Measurements from ENCODE around the gene WDR59. TPM values are rescaled to one million over a fixed set of nuclear protein-coding genes. Genes with fewer than 3 reads are reported as not detected.
"Not testable (repeated sequence)": the region's sequence is repeated elsewhere in the genome, so short reads cannot be mapped to it uniquely, and the experiment has no call there.

The WDR59 gene
- total RNA-seq, 1 experiment from 2014 or later = 26.8 TPM

GRCh38 chr16:75017670-75018525, 33.0 kb upstream of the WDR59 start:
- no peak overlapping the region for H3K4me2 ChIP-seq (ENCODE audit: low read depth, low read length, poor library complexity, severe bottlenecking)
- no peaks in the 10 kb centered on the region for H3K9me2 ChIP-seq (replicated peaks; ENCODE audit: insufficient read depth, low read length)
- H3K27ac ChIP-seq (ENCODE audit: low read length) = no peak overlapping the region
- H3K4me1 ChIP-seq (ENCODE audit: low read length) = no peaks in the 10 kb centered on the region
- H3K9me3 ChIP-seq (ENCODE audit: low read length) = no peaks in the 10 kb centered on the region
- DNase-seq = peak; percentile 29
- no peaks in the 10 kb centered on the region for H3K79me2 ChIP-seq (ENCODE audit: low read length)
- H4K20me1 ChIP-seq (ENCODE audit: insufficient read depth, low read depth, low read length) = no peaks in the 10 kb centered on the region
- no peaks in the 10 kb centered on the region for H3K36me3 ChIP-seq (ENCODE audit: insufficient read depth, low read length)
- no peak overlapping the region for H3K9ac ChIP-seq (ENCODE audit: low read length)
- H3K27me3 ChIP-seq (ENCODE audit: low read length) = no peaks in the 10 kb centered on the region
- no peak overlapping the region for H2AFZ ChIP-seq (ENCODE audit: low read length)
- H3K4me3 ChIP-seq (ENCODE audit: low read length) = no peak overlapping the region

GRCh38 chr16:75016451-75017081, 31.6 kb upstream of the WDR59 start:
- H3K9me2 ChIP-seq (replicated peaks; ENCODE audit: insufficient read depth, low read length); H3K36me3 ChIP-seq (ENCODE audit: insufficient read depth, low read length); H3K27me3 ChIP-seq (ENCODE audit: low read length); H3K27ac ChIP-seq (ENCODE audit: low read length); H3K4me2 ChIP-seq (ENCODE audit: low read depth, low read length, poor library complexity, severe bottlenecking); H3K9me3 ChIP-seq (ENCODE audit: low read length); H2AFZ ChIP-seq (ENCODE audit: low read length); H4K20me1 ChIP-seq (ENCODE audit: insufficient read depth, low read depth, low read length); H3K4me1 ChIP-seq (ENCODE audit: low read length); H3K79me2 ChIP-seq (ENCODE audit: low read length); H3K9ac ChIP-seq (ENCODE audit: low read length); H3K4me3 ChIP-seq (ENCODE audit: low read length); DNase-seq: not testable (repeated sequence)

- Histone ChIP-seq H3K9me2 (replicated peaks; ENCODE audit: insufficient read depth, low read length) (no peaks in the 10 kb centered on the region), H3K9me3 (ENCODE audit: low read length) (no peaks in the 10 kb centered on the region), H3K27me3 (ENCODE audit: low read length) (no peaks in the 10 kb centered on the region), H3K4me2 (ENCODE audit: low read depth, low read length, poor library complexity, severe bottlenecking) (no peak overlapping the region), H3K79me2 (ENCODE audit: low read length) (no peaks in the 10 kb centered on the region), H3K36me3 (ENCODE audit: insufficient read depth, low read length) (no peaks in the 10 kb centered on the region), H2AFZ (ENCODE audit: low read length) (no peak overlapping the region), H3K27ac (ENCODE audit: low read length) (no peak overlapping the region), H3K4me3 (ENCODE audit: low read length) (no peak overlapping the region), H4K20me1 (ENCODE audit: insufficient read depth, low read depth, low read length) (no peaks in the 10 kb centered on the region; the same call in 1 of the 2 replicates), H3K4me1 (ENCODE audit: low read length) (no peaks in the 10 kb centered on the region; the same call in 1 of the 2 replicates), H3K9ac (ENCODE audit: low read length) (no peak overlapping the region)
- no peak for DNase-seq
Measured at GRCh38 chr16:75014318-75014717, 29.4 kb upstream of the WDR59 start.

- H3K79me2 ChIP-seq (ENCODE audit: low read length); H3K9me2 ChIP-seq (replicated peaks; ENCODE audit: insufficient read depth, low read length); H3K9ac ChIP-seq (ENCODE audit: low read length); H2AFZ ChIP-seq (ENCODE audit: low read length); H3K9me3 ChIP-seq (ENCODE audit: low read length); H3K27ac ChIP-seq (ENCODE audit: low read length); H3K4me2 ChIP-seq (ENCODE audit: low read depth, low read length, poor library complexity, severe bottlenecking); H4K20me1 ChIP-seq (ENCODE audit: insufficient read depth, low read depth, low read length); H3K4me3 ChIP-seq (ENCODE audit: low read length); H3K36me3 ChIP-seq (ENCODE audit: insufficient read depth, low read length); H3K27me3 ChIP-seq (ENCODE audit: low read length); H3K4me1 ChIP-seq (ENCODE audit: low read length): not testable (repeated sequence)
- DNase-seq = peak; percentile 29
Measured at GRCh38 chr16:75013123-75013522, 28.2 kb upstream of the WDR59 start.

GRCh38 chr16:75012380-75013081, 27.6 kb upstream of the WDR59 start:
- Histone ChIP-seq H3K27ac (ENCODE audit: low read length) (no peak overlapping the region), H3K4me3 (ENCODE audit: low read length) (no peak overlapping the region), H3K4me1 (ENCODE audit: low read length) (no peaks in the 10 kb centered on the region; the same call in 1 of the 2 replicates), H3K9me2 (replicated peaks; ENCODE audit: insufficient read depth, low read length) (no peaks in the 10 kb centered on the region), H2AFZ (ENCODE audit: low read length) (no peak overlapping the region), H3K79me2 (ENCODE audit: low read length) (no peaks in the 10 kb centered on the region), H3K36me3 (ENCODE audit: insufficient read depth, low read length) (no peaks in the 10 kb centered on the region), H3K4me2 (ENCODE audit: low read depth, low read length, poor library complexity, severe bottlenecking) (no peak overlapping the region), H4K20me1 (ENCODE audit: insufficient read depth, low read depth, low read length) (no peaks in the 10 kb centered on the region; the same call in 1 of the 2 replicates), H3K9me3 (ENCODE audit: low read length) (no peaks in the 10 kb centered on the region), H3K9ac (ENCODE audit: low read length) (no peak overlapping the region), H3K27me3 (ENCODE audit: low read length) (no peaks in the 10 kb centered on the region)
- DNase-seq = peak; percentile 9

GRCh38 chr16:75011634-75012307, 26.8 kb upstream of the WDR59 start:
- no peaks in the 10 kb centered on the region for H3K9me2 ChIP-seq (replicated peaks; ENCODE audit: insufficient read depth, low read length)
- H3K9ac ChIP-seq (ENCODE audit: low read length) = no peak overlapping the region

GRCh38 chr16:75010427-75010826, 25.5 kb upstream of the WDR59 start:
- Histone ChIP-seq H4K20me1 (ENCODE audit: insufficient read depth, low read depth, low read length) (no peaks in the 10 kb centered on the region; the same call in 1 of the 2 replicates), H3K4me3 (ENCODE audit: low read length) (no peak overlapping the region), H3K27me3 (ENCODE audit: low read length) (no peaks in the 10 kb centered on the region), H3K4me2 (ENCODE audit: low read depth, low read length, poor library complexity, severe bottlenecking) (no peak overlapping the region), H3K9me2 (replicated peaks; ENCODE audit: insufficient read depth, low read length) (no peaks in the 10 kb centered on the region), H3K9me3 (ENCODE audit: low read length) (no peaks in the 10 kb centered on the region), H3K9ac (ENCODE audit: low read length) (no peak overlapping the region), H3K79me2 (ENCODE audit: low read length) (no peaks in the 10 kb centered on the region), H2AFZ (ENCODE audit: low read length) (no peak overlapping the region), H3K36me3 (ENCODE audit: insufficient read depth, low read length) (no peaks in the 10 kb centered on the region), H3K4me1 (ENCODE audit: low read length) (no peaks in the 10 kb centered on the region; the same call in 1 of the 2 replicates), H3K27ac (ENCODE audit: low read length) (no peak overlapping the region)
- DNase-seq = peak; percentile 29

More at GRCh38 chr16:75011634-75012307, 26.8 kb upstream of the WDR59 start:
- no peaks in the 10 kb centered on the region for H3K9me3 ChIP-seq (ENCODE audit: low read length)
- no peaks in the 10 kb centered on the region for H3K27me3 ChIP-seq (ENCODE audit: low read length)
- no peaks in the 10 kb centered on the region; the same call in 1 of the 2 replicates for H3K4me1 ChIP-seq (ENCODE audit: low read length)
- no peak overlapping the region for H3K27ac ChIP-seq (ENCODE audit: low read length)
- H3K79me2 ChIP-seq (ENCODE audit: low read length) = no peaks in the 10 kb centered on the region
- H2AFZ ChIP-seq (ENCODE audit: low read length) = no peak overlapping the region
- H3K4me3 ChIP-seq (ENCODE audit: low read length) = no peak overlapping the region
- DNase-seq = peak; percentile 31
- H4K20me1 ChIP-seq (ENCODE audit: insufficient read depth, low read depth, low read length) = no peaks in the 10 kb centered on the region; the same call in 1 of the 2 replicates
- no peaks in the 10 kb centered on the region for H3K36me3 ChIP-seq (ENCODE audit: insufficient read depth, low read length)
- no peak overlapping the region for H3K4me2 ChIP-seq (ENCODE audit: low read depth, low read length, poor library complexity, severe bottlenecking)

All from Karpas-422 (cell line).